Stimulated activated CD4-positive, alpha-beta T cell treated with anti-CD3 and anti-CD28 coated beads, Interleukin-15, amount 100 ng/mL, for 48 hours (primary cell): Measurements from ENCODE around the gene VAV3.

ENCODE experiments used
- DNase-seq, 2 donors: peaks; one replicate each; pipeline ENCODE4 v3.0.0-alpha.2; 2020; ENCODE audit warnings: low read depth in 2 of 2

Gene VAV3

DNA sequence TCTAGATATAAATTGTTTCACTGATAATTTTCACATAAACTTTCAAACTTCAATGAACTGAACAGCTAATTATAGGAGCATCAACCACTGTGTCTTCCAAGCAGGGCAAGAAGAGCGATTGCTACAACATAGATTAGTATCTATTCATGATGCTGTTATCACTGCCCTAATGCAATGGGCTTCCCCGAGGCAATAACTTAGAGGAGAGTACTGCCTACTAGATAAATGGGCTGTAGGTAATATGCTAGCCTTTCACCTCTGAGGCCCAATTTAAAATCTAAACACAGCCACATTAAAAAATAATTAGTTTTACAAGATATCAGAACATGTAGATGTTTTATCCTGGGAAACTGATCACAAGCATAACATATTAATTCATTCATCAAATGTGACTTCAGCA is 318.0 kb downstream of the VAV3 start:
- DNase-seq = no peak

DNA sequence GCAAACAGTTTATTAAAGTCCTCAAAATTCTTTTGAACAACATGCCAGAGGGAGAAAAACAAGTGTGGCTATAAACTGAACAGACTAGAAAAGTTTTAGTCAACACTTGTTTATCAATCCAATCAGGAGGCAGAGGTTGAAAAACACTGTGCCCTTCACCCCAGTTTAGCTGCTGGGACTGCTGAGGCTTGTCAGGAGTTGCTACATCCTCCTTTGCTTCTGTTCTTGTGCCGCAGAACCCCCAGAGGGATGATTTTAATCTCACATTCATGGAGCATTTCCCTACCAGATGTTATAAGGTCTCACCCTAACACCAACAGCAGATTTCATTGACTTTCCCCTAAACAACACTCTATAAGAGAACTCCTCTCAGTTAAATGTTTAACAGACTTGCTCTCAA is 321.2 kb downstream of the VAV3 start:
- no peak for DNase-seq

DNA sequence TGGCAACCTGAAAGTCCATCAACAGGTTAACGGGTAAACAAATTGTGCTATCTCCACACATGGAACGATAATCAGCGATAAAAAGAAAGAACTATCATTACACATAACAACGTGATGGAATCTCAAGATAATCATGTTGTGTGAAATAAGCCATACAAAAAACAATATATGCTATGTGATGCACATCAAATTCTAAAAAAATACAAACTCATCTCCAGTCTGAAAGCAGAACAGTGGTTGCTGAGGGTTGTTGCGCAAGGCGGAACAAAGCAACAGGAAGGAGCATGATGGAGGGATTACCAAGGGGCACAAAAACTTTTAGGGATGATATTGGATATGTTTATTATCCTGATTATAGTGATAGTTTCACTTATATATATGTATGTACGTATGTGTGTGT is 324.8 kb downstream of the VAV3 start:
- no peak for DNase-seq

DNA sequence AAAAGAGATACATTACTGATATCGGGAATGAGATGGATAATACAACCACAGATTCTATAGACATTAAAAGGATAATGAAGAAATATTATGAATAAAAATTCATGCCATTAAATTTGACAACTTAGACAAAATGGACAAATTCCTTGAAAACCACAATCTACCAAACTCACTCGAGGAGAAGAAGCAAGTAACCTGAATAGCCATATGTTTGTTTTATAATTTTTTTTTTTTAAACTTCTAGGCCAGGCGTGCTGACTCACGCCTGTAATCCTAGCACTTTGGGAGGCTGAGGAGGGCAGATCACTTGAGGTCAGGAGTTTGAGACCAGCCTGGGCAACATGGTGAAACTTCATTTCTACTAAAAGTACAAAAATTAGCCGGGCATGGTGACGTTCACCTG is 327.9 kb downstream of the VAV3 start:
- no peak for DNase-seq

DNA sequence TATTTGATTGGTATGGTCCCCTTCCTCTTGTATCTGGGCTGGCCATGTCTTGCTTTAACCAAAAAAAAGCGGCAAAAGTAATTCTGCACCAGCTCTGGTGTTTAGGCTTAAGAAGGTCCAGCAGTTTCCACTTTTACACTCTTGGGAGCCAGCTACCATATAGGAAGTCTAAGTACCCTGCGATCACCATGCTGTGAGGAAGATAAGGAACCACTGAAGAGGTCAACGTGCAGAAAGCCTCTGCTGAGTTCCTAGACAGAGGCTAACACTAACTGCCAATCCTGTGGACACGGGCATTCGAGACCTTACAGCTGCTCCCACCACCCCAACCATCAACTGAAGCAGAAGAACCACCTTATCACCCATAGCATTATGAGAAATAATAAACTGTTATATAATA is 331.4 kb downstream of the VAV3 start:
- no peak for DNase-seq

DNA sequence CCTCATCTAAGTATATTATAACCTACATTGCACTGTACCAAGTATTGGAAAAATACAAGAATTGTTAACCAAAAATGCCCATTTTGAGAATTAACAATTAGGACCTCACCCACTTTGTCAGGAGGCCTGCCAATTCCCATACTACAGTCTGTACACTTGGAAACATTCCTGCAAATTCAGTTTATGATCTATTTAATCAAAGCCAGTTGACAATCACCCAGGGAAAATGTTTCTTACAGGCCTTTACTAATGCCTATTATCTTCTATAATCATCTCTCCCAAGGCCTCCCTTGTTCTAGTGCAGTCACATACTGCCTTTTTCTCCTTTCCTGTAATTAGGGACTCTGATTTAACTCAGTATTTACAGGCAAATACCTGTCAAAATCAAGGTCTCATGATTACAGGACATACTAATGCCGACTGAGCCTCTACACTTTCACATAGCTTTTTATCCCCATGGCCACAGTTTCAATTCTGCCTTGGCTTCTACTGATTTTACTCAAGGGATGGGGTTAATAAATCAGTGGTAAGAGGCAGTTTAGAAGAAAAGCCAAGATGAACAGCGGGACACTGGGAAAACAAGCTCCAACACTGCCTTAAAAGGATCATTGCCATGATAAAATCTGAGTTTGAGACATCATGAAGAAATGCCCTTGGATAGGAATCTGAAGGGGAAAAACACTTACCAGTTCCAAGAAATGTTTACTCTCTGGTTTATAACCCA is 338.7 kb downstream of the VAV3 start:
- DNase-seq = no peak

DNA sequence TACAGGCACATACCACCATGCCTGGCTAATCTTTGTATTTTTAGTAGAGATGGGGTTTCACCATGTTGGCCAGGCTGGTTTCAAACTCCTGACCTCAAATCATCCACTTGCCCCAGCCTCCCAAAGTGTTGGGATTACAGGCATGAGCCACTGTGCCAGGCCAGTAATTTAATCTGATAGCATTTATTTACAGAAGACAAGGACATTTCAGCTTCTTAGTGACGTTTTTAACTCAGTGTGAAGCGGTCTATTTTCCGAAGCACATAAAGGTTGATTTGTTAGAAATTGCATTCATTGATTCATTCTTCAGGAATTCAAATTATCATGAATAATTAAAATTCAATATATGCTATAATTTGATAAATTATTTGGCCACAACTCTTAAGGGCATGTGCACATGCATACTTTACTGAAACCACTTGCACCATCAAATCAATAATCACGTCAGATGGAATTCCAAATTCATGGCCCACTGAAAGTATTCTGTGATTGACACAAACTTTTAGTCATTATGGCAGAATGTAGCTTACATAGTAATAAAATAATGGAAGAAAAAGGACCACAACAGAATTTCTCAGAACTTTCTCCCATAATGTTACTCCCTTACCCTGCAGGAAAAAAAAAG is 339.5 kb downstream of the VAV3 start:
- DNase-seq = no peak

DNA sequence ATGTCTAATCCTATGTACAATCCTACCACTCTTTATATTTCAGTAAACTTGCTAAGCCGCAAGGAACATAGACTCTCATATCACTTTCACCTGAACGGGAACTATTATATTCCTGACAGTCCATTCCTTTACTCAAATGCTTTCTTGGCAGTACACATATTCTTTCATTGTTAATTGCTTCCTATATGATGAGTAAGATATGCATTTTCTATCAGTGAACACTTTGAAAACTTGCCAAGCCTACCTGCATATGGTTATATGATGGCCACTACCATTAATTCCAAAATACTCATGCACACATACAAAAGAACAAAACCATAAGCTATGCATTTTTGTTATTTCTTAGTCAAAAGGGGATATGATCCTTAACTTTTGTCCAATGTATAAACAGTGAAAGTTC is 341.5 kb downstream of the VAV3 start:
- no peak for DNase-seq

DNA sequence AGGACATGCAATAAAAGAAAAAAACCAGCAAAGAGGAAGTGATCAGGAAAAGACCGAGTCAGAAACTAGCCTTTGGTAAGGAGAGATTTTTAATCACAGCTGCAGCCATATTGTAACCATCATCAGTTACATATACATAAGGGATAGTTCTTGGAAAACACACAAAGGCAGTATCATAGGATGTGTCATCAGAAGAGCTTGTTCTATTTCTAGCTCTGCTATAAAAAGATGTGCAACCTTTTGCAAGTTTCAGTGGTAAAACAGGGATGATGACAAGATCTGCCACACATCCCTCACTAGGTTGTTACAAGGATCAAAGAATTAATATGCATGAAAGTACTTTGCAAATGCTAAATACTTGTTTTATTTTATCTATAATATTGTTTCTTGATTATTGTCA is 342.0 kb downstream of the VAV3 start:
- no peak for DNase-seq

DNA sequence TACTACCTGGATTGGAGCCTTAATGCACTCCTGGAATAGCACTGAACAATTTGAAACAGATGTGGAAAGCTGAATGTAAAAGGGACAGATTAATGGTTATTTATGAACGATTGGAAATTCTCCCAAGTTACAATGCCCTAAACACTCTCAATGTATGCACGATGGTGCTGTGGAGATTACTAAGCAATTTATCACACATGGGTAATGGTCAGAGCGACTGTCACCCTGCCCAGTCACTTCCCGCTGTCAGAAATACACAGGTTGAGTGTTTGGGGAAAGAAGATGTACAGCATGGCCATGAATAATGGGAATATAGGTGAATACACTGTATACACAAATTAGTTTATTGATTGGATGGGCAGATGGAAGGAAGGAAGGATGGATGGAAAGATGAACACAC is 342.4 kb downstream of the VAV3 start:
- no peak for DNase-seq

DNA sequence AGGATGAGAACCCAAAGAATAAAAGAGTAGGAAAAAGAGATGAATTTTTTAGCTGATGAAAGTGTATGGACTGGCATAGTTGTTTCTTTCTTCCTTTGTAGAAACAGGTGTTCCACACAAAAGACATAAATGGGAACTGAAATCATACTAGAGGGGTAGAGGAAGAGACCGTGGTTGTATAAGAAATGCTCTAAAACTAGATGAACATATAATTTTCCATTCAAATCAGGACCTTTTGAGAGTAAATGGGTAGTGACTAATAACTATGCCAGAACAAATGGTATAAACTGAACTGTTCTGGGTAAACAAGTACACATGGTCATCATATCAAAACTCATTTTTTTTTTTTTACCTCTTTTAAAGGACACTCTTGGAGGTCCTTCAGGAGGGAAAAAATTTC is 344.2 kb downstream of the VAV3 start:
- no peak for DNase-seq

DNA sequence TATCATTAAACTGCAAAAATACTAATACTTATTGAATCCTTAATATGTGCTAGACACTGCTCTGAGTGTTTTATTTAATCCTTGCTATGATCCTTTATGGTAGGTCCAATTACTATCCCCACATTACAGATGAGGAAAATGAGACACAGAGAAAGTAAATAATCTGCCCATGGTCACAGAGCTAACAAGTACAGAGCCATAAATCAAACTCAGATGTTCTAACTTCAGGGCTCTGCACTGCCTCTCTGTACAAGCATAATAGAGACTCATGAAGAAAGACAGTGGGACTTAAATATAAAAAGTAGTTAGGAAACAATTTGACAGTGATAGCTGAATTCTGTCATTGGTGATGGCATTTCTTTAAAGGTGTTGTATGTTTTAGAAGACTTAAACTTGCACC is 346.4 kb downstream of the VAV3 start:
- DNase-seq = no peak

DNA sequence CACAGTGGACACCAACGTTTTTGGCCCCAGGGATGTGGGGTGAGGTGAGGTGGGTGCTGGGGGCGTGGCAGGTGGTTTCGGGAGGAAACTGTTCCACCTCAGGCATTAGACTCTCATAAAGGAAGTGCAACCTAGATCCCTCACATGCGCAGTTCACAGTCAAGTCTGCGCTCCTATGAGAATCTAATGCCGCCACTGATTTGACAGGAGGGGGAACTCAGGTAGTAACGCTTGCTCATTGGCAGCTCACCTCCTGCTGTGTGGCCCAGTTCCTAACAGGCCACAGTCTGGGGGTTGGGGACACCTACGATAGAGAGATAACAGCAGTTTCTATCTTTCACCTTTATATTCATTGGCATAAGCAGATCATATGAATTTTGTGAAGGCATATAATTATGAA is 347.1 kb downstream of the VAV3 start:
- DNase-seq = no peak

DNA sequence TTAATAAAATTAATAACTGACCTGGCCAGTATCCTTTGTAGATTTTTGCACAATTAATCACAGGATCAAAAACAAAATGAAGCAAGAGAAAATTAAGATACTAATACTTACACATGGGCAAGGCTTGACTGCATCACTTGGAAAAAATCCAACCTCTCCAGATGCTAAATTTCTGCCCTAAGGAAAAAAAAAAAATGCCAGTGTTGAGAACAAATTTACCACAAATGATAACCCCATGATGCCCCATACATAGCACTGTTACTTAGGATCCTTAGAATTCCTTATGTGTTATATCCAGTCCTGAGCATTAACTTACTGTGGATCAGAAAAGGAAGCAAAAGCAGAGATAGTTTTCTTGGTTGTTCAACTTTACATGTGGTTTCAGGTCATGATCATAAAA is 347.5 kb downstream of the VAV3 start:
- DNase-seq = no peak

DNA sequence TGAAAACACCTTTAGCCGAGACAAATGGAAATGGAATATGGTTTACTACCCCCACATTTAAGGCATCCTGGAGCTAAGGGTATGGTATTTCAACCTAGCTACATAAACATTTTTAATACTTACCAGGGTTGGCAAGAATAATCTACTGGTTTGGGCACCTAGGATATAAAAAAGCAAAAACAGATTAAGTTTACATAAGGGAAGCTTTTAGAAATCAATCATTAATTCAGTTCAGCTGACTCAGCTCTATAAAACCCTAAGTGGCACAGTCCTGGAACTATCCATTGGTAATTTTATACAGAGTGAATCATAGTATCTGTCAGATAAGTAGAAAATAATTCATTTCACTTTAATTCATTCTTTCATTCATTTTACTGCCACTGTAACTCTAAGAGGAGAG is 355.2 kb downstream of the VAV3 start:
- DNase-seq = no peak

DNA sequence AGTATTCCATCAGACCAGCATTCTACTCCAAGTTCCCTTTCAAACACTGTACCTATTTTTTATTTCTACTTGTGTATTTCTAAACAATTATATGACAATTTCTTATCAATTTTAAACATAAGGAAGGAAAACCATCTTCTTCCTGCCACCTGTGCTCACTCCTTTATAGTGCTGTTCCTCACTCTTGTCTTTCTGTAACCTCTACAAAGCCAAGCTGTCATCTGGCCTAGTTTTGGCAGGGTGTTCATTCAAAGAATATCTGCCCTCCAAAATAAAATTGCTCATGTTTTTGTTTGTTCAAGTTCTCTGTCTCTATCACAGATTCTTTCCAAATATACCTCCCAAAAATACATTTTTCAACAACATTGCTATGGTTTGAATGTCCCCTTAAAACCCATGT is 360.2 kb downstream of the VAV3 start:
- DNase-seq = no peak

DNA sequence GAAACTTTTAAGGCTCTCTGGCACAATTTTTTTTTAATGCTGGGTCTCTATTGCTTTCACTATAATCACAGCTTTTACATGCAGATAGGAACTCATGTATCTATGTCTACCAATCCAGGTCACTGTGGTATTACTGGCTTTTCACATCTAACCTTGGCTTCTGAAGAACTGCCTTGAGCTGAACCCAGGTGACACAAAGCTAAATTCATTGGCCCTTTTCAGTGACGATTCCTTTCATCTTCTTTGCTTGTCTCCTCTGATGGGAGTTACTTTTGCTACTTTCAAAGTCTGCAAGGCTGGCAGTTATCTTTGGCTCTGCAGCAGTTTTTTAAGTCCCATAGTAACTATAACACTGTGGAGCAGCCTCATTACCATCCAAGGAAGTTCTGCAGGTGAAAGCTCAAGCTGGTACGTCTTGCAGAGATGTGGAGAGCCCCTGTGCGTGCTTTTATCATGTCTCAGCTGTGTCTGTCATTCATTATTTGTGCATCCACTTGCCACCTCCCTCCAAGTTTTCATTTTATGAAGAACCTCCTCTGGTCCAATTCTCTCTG is 364.3 kb downstream of the VAV3 start:
- DNase-seq = no peak

DNA sequence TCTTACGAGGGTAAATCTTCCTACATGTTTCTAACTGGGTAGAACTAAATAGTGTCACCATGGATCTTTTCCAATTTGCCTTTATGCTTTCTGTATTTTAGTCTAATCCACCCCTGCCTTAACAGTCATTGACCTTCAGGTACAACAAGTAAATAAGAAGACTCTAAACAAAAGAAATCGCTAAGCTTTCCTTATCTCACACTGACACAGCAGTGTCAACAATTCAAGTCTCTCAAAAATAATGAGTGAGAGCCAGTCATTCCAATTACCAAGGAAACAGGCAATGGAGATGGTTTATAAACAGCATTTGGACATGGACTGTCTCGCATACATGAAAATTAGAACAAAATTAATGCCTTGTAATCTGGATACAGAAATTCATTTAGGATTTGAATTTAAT is 365.8 kb downstream of the VAV3 start:
- no peak for DNase-seq

DNA sequence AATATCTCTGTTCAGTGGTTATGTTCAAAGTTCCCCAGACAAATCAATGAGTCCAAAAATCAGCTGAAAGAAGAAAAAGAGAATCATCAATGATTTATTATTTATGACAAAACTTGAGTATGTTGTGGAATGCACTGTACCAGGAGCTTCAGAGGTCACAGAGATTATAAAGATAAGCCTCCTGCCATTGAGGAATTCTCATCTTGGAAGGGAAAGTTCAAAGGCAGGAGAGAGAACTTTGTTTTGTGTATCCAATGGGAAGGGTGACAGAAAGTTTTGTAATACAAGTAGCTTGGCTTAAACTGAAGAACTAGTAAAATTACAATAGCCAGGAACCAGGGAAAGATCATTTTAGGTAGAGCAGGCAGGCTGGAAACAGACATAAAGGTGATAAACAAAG is 367.7 kb downstream of the VAV3 start:
- no peak for DNase-seq

DNA sequence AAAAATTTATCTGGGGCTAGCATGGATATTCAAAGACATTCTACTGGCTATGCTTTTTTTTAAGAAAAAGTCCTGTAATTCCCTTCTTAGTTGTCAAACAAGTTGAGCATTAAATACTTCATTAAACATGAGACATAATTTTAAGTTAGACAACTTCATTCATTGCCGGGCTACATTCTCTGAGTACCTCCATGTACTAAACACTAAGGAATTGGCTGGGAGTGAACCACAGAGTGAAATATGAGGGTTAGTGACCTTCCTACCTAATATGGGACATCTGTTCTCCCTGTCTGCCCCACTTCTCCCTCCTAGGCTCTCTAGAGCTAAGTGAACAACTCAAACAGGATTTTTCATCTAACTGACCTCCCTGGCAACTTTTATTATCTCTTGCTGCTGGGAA is 370.4 kb downstream of the VAV3 start:
- no peak for DNase-seq

DNA sequence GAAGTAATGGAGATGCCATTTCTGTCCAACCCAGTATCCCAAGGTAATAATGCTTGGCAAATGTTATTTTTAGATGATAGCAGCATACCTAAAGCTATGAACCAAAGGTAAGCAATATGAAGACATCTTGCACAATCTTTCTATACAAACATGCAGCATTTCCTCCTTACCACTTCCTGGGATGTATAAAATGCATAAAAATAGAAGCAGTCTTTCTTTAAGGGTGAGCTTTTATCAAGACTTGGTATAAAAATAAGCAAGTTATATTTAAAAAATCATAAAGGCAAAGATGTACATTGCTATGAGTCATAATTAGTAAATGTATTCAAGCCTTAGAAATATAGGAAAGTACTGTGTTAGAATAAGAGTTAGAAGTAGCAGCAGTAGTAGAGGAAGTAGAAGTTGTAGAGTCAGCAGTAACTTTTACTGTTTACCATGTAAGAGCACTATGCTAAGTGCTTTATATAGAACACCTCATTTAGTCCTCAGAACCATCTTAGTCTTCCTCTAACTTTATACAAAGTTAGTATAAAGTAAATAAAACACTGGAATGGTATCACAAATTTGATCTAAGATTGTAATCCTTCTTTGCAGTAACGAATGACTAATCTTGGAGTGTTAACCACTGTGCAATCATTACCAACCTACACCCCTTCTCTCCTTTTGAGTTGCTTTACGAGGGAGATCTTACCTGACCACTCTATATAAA is 371.3 kb downstream of the VAV3 start:
- DNase-seq = no peak

DNA sequence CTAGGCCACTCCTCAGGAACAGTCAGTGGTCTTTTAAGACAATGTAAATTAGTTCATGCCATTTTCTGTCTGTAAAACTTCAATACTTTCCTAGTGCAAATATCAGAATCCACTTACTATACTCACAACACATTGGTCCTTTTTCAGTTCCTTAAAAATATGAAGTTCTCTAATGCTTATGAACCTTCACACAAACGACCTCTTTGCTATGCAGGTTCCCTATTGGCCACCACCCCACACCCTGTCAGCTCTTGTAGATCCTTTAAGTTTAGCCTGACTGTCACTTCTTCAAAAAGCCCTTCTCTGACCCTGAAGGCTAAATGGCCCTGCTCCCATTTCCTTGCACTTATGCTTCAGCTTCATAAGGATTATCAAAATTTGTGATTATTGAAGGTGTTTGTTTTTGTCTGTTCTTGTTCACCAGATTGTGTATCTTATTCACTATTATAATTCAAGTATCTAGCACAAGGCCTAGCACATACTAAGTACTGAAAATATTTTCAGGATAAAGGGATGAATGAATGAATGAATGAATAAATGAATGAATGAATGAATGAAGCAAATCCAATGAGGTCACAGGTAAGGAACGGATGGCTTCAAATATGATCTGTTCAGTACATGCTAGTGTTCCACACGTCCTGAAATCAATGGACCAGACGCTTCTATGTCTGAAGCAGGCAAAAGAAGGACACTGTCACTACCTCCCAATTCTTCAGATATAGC is 373.9 kb downstream of the VAV3 start:
- no peak for DNase-seq
